HEK293T (cell line): Measurements from ENCODE around the gene ELMOD1.

Experiments
- ARNT ChIP-seq: fragments of 450-650 bp; IDR thresholded peaks from 2 replicates; pipeline ENCODE4 v1.6.1; 2017; ENCODE audit warnings: mild to moderate bottlenecking
- BHLHE40 ChIP-seq: fragments of 450-650 bp; IDR thresholded peaks from 2 replicates; pipeline ENCODE4 v1.6.1; 2016; ENCODE audit warnings: mild to moderate bottlenecking, moderate library complexity, borderline replicate concordance
- CTBP1 ChIP-seq: fragments of 450-650 bp; IDR thresholded peaks from 2 replicates; pipeline ENCODE4 v1.6.1; 2016; ENCODE audit warnings: borderline replicate concordance
- ELF4 ChIP-seq: fragments of 450-650 bp; IDR thresholded peaks from 2 replicates; pipeline ENCODE4 v1.6.1; 2017; ENCODE audit warnings: antibody characterized with exemption
- FOXK2 ChIP-seq: fragments of 450-650 bp; IDR thresholded peaks from 2 replicates; pipeline ENCODE4 v1.6.1; 2016; ENCODE audit warnings: mild to moderate bottlenecking
- FOXM1 ChIP-seq: fragments of 450-650 bp; IDR thresholded peaks from 2 replicates; pipeline ENCODE4 v1.6.1; 2017; ENCODE audit warnings: mild to moderate bottlenecking, borderline replicate concordance
- LEF1 ChIP-seq: fragments of 450-650 bp; IDR thresholded peaks from 2 replicates; pipeline ENCODE4 v1.6.1; 2017; ENCODE audit warnings: mild to moderate bottlenecking, borderline replicate concordance
- NFRKB ChIP-seq: fragments of 450-650 bp; IDR thresholded peaks from 2 replicates; pipeline ENCODE4 v1.6.1; 2016; ENCODE audit warnings: mild to moderate bottlenecking, moderate library complexity
- PKNOX1 ChIP-seq: fragments of 450-650 bp; IDR thresholded peaks from 2 replicates; pipeline ENCODE4 v1.6.1; 2016
- SP1 ChIP-seq: fragments of 450-650 bp; IDR thresholded peaks from 2 replicates; pipeline ENCODE4 v1.6.1; 2017
- TARDBP ChIP-seq: fragments of 450-650 bp; IDR thresholded peaks from 2 replicates; pipeline ENCODE4 v1.6.1; 2016
- ZNF384 ChIP-seq: fragments of 450-650 bp; IDR thresholded peaks from 2 replicates; pipeline ENCODE4 v1.6.1; 2016

GRCh38 chr11:107631043-107631442, 40.1 kb downstream of the ELMOD1 start:
- no peak for TF ChIP-seq LEF1
- TF ChIP-seq BHLHE40, result no peak
- no peak for TF ChIP-seq SP1
- no peak for TF ChIP-seq FOXM1
- TF ChIP-seq PKNOX1, result no peak
- TF ChIP-seq ARNT, result no peak
- no peak for TF ChIP-seq TARDBP
- TF ChIP-seq CTBP1, result no peak
- no peak for TF ChIP-seq ZNF384
- no peak for TF ChIP-seq ELF4
- TF ChIP-seq FOXK2, result no peak
- no peak for TF ChIP-seq NFRKB
